HepG2 (cell line): ENCODE results near the gene CTAG1A. TPM values are rescaled to one million over a fixed set of nuclear protein-coding genes. Genes with fewer than 3 reads are reported as not detected.
"Not testable (repeated sequence)": the region's sequence is repeated elsewhere in the genome, so short reads cannot be mapped to it uniquely, and the experiment has no call there.

Source experiments
- ATAC-seq: fragments of 200-7000 bp; cut with Tn5 transposase; 3 replicates; pipeline ENCODE4 v1.9.1; 2020; ENCODE audit warnings: mild to moderate bottlenecking, moderate library complexity
- Bru-seq: library from RNA; stranded (reverse); fragments of 400-500 nt; gene quantifications from one replicate; lab custom pipeline; 2021; lab: Mats Ljungman, UMichigan
- BruChase-seq, 2 experiments: library from RNA; stranded (reverse); fragments of 400-500 nt; gene quantifications; one replicate each; lab custom pipeline; 2021; lab: Mats Ljungman, UMichigan
- BruUV-seq: library from RNA; stranded (reverse); fragments of 400-500 nt; replicated peaks from 2 replicates; lab custom pipeline; 2021; lab: Mats Ljungman, UMichigan
- CTCF ChIA-PET: fragments of 300-600 bp; formaldehyde crosslinking; extraction: SDS; loops from one replicate; lab custom pipeline; 2021; ENCODE audit warnings: low total read pairs, inconsistent platforms, low intra/inter-chr PET ratio; lab: Yijun Ruan, JAX
- POLR2A ChIA-PET: fragments of 350-600 bp; sonication (Branson Sonifier 250); formaldehyde crosslinking; loops from one replicate; lab custom pipeline; 2020; ENCODE audit warnings: antibody characterized with exemption, inconsistent platforms; lab: Yijun Ruan, JAX
- DNase-seq: peaks from one replicate; pipeline ENCODE4 v3.0.0-alpha.2; 2015; ENCODE audit warnings: low spot score
- FAIRE-seq: peaks from 3 replicates; lab custom pipeline; 2011; peaks lifted over from hg19 to GRCh38; lab: Jason Lieb, UNC
- H2AFZ ChIP-seq: one replicate; pipeline ENCODE4 v1.6.1; 2011; ENCODE audit warnings: low read length, inconsistent platforms
- H3K27ac ChIP-seq: fragments of 300-600 bp; 3 replicates; pipeline ENCODE4 v1.8.0; 2011; ENCODE audit warnings: mixed run types, mild to moderate bottlenecking, mixed read lengths, low read length, inconsistent platforms; ENCODE audit not compliant: insufficient read depth; ENCODE audit errors: extremely low read length
- H3K27me3 ChIP-seq, 2 experiments: fragments of 200-600 bp in 1 of 2; 2 replicates in 1 of 2; 3 replicates in 1 of 2; pipeline versions ENCODE4 v1.6.0 to v1.8.0; 2011; ENCODE audit warnings: low read length in 2 of 2, mild to moderate bottlenecking in 2 of 2, moderate library complexity in 2 of 2, inconsistent platforms in 1 of 2; ENCODE audit not compliant: insufficient read depth in 2 of 2, control insufficient read depth in 1 of 2
- H3K36me3 ChIP-seq, 2 experiments: fragments of 200-600 bp in 1 of 2; replicated peaks in 1 of 2; 2 replicates in 1 of 2; 3 replicates in 1 of 2; pipeline versions ENCODE4 v1.5.1 to v1.8.0; 2011; ENCODE audit warnings: low read length in 2 of 2, inconsistent platforms in 1 of 2; ENCODE audit not compliant: insufficient read depth in 2 of 2, control insufficient read depth in 1 of 2
- H3K4me1 ChIP-seq: 2 replicates; pipeline ENCODE4 v1.5.1; 2012; ENCODE audit warnings: low read length, inconsistent platforms; ENCODE audit not compliant: insufficient read depth
- H3K4me2 ChIP-seq: 2 replicates; pipeline ENCODE4 v1.6.0; 2011; ENCODE audit warnings: low read depth, low read length, inconsistent platforms
- H3K4me3 ChIP-seq, 3 experiments: fragments of 200-600 bp in 1 of 3; sonication (generic), shearing (Covaris generic) in 1 of 3; replicated peaks in 1 of 3; 2 replicates each; pipeline ENCODE4 v1.5.1; 2011 to 2016; ENCODE audit warnings: low read length in 3 of 3, inconsistent platforms in 2 of 3, low read depth in 2 of 3, mild to moderate bottlenecking in 2 of 3, control low read depth in 1 of 3, mixed read lengths in 1 of 3; ENCODE audit not compliant: insufficient read depth in 1 of 3
- H3K79me2 ChIP-seq: one replicate; pipeline ENCODE4 v1.6.1; 2011; ENCODE audit warnings: low read length, inconsistent platforms; ENCODE audit not compliant: insufficient read depth
- H3K9ac ChIP-seq: 2 replicates; pipeline ENCODE4 v1.6.0; 2011; ENCODE audit warnings: mild to moderate bottlenecking, low read depth, low read length, inconsistent platforms; ENCODE audit not compliant: insufficient read depth
- H3K9me3 ChIP-seq: 2 replicates; pipeline ENCODE4 v1.5.1; 2012; ENCODE audit warnings: mild to moderate bottlenecking, low read length
- H4K20me1 ChIP-seq: 2 replicates; pipeline ENCODE4 v1.6.0; 2011; ENCODE audit warnings: inconsistent platforms, mild to moderate bottlenecking, low read length, moderate library complexity; ENCODE audit not compliant: insufficient read depth
- ATM ChIP-seq: fragments of 450-650 bp; IDR thresholded peaks from 2 replicates; pipeline ENCODE4 v1.7.1; 2017; ENCODE audit warnings: mild to moderate bottlenecking, borderline replicate concordance
- ZBTB1 ChIP-seq: sonication (generic); formaldehyde crosslinking; IDR thresholded peaks from 2 replicates; pipeline ENCODE4 v1.4.0; 2020; ENCODE audit warnings: missing genetic modification reagents, borderline replicate concordance
- WGBS: methylation state at CpG from one replicate; pipeline ENCODE4 v1.1.6; 2017; ENCODE audit warnings: low lambda C conversion rate; 5-methylcytosine and 5-hydroxymethylcytosine counted together
- in situ Hi-C: cut with HindIII; loops from 2 replicates; pipeline ENCODE4 v1.10.0; 2017; ENCODE audit warnings: low pct_unique_long_range_greater_than_20kb; ENCODE audit not compliant: extremely low pct_ligation_motif_present
- intact Hi-C: fragments of 100-400 bp; cut with micrococcal nuclease; formaldehyde crosslinking; loops from one replicate; pipeline ENCODE4 v1.10.0; 2022; ENCODE audit not compliant: unreplicated experiment
- long read RNA-seq, 2 experiments: library from RNA in 1 of 2; library from polyadenylated mRNA in 1 of 2; stranded (forward) in 1 of 2; unstranded in 1 of 2; transcript quantifications; one replicate each; pipeline ENCODE4 v2.0.0, GENCODE V29; 2019 to 2022
- polyA minus RNA-seq, 3 experiments: library from RNA; depleted of rRNA, polyadenylated mRNA; stranded (reverse); fragments of >200 nt; gene quantifications; 2 replicates each; pipeline ENCODE4 v1.2.3, GENCODE V29; 2011; ENCODE audit warnings: low replicate concordance in 1 of 3
- polyA plus RNA-seq, 8 experiments: library from polyadenylated mRNA; depleted of rRNA in 3 of 8; stranded (reverse) in 7 of 8; unstranded in 1 of 8; fragments of >200 nt; fragmentation: Illumina TruSeq in 4 of 8; extraction: Trizol in 4 of 8; gene quantifications; 2 replicates each; pipeline versions ENCODE4 v1.2.1 to v1.2.3, GENCODE V29; 2011 to 2016; ENCODE audit warnings: low read depth in 4 of 8, missing spikeins in 1 of 8, mixed read lengths in 1 of 8; ENCODE audit not compliant: insufficient read depth in 1 of 8
- total RNA-seq, 5 experiments: library from RNA; depleted of rRNA; stranded (reverse); fragments of >200 nt; fragmentation: Illumina TruSeq; extraction: Trizol; gene quantifications; 2 replicates each; pipeline ENCODE4 v1.2.3, GENCODE V29; 2016; ENCODE audit warnings: low read depth in 1 of 5
- TF ChIP-seq, protein P1 (sequence below): sonication (generic); formaldehyde crosslinking; IDR thresholded peaks from 2 replicates; pipeline ENCODE4 v1.9.0; 2021; ENCODE audit warnings: missing genetic modification reagents, borderline replicate concordance
- TF ChIP-seq, protein P2 (sequence below): sonication (generic); formaldehyde crosslinking; IDR thresholded peaks from 2 replicates; pipeline ENCODE4 v1.5.0; 2020; ENCODE audit warnings: missing genetic modification reagents
- TF ChIP-seq, protein P3 (sequence below): sonication (generic); formaldehyde crosslinking; IDR thresholded peaks from 2 replicates; pipeline ENCODE4 v1.8.0; 2022; ENCODE audit warnings: low read depth, missing genetic modification reagents

The CTAG1A gene
- total RNA-seq (2016; rRNA removed; fragmentation: Illumina TruSeq; extraction: Trizol) (not detected in 2 replicates), polyA plus RNA-seq (2011; rRNA removed) (not detected in 2 replicates), polyA minus RNA-seq (2011; rRNA and poly(A)+ RNA removed; ENCODE audit: low replicate concordance) (not detected in 2 replicates), Bru-seq, nascent RNA (not detected), BruChase-seq, experiment 1, labeled RNA remaining after a 6-hour chase (not detected), BruChase-seq, experiment 2, labeled RNA remaining after a 2-hour chase (not detected)
- not detected in 2 replicates for total RNA-seq (2016; cell fraction: cytosol; rRNA removed; fragmentation: Illumina TruSeq; extraction: Trizol; ENCODE audit: low read depth)
- not detected in 2 replicates for total RNA-seq (2016; cell fraction: insoluble cytoplasmic fraction; rRNA removed; fragmentation: Illumina TruSeq; extraction: Trizol)
- not detected in 2 replicates for total RNA-seq (2016; cell fraction: membrane; rRNA removed; fragmentation: Illumina TruSeq; extraction: Trizol)
- not detected in 2 replicates for total RNA-seq (2016; cell fraction: nucleus; rRNA removed; fragmentation: Illumina TruSeq; extraction: Trizol)
- not detected in 2 replicates for polyA plus RNA-seq (2011; cell fraction: cytosol; rRNA removed)
- not detected in 2 replicates for polyA plus RNA-seq (2011; cell fraction: nucleus; rRNA removed)
- polyA plus RNA-seq (2012): not detected in 2 replicates
- not detected in 2 replicates for polyA plus RNA-seq (2016; cell fraction: cytosol; fragmentation: Illumina TruSeq; extraction: Trizol; ENCODE audit: low read depth)
- not detected in 2 replicates for polyA plus RNA-seq (2016; cell fraction: insoluble cytoplasmic fraction; fragmentation: Illumina TruSeq; extraction: Trizol; ENCODE audit: low read depth)
- not detected in 2 replicates for polyA plus RNA-seq (2016; cell fraction: membrane; fragmentation: Illumina TruSeq; extraction: Trizol; ENCODE audit: low read depth)
- polyA plus RNA-seq (2016; cell fraction: nucleus; fragmentation: Illumina TruSeq; extraction: Trizol; ENCODE audit: insufficient read depth, low read depth): not detected in 2 replicates
- not detected in 2 replicates for polyA minus RNA-seq (2011; cell fraction: cytosol; rRNA and poly(A)+ RNA removed)
- not detected in 2 replicates for polyA minus RNA-seq (2011; cell fraction: nucleus; rRNA and poly(A)+ RNA removed)
- long read RNA-seq, experiment 1: 0 reads
- long read RNA-seq, experiment 2: 0 reads

DNA sequence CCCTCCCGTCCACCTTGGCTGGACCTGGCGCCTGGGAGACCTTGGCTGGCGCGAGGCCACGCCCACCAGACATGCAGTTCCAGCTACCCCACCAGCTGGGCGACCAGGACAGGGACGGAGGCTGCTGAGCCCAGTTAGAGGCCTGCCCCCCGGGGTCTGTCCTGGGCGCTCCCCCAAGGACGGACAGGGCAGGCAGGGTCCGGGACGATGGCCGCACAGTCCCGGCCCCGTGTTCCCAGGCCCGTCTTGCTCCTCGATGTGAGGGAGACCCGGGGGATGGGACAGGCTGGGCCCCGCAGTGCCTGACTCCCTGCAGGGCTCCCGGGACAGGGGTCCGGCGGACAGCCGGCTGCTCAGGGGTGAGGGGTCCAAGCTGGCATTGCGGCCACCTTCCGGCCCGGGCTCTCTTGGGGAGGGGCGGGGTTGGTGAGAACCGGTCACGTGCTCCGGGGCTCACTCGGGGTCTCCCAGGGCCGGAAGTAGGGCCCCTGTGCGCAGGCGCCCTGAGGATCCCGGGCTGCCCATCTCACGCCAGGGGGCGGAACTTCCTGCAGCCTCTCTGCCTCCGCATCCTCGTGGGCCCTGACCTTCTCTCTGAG lies at the start of gene CTAG1A:
CTAG1A (plus strand) TSS at position 549 of the 599 bp plus-strand sequence. CDS start 74 bp downstream, outside the sequence.
- DNase-seq, H3K9me3 ChIP-seq, H3K36me3 ChIP-seq, ATAC-seq, H3K9ac ChIP-seq, H3K4me2 ChIP-seq, H3K27ac ChIP-seq, H2AFZ ChIP-seq, H3K4me1 ChIP-seq, POLR2A ChIA-PET, CTCF ChIA-PET, H3K79me2 ChIP-seq, H4K20me1 ChIP-seq, intact Hi-C loops, BruUV-seq, H3K4me3 ChIP-seq, FAIRE-seq, H3K27me3 ChIP-seq: not testable (repeated sequence)
- WGBS: no CpG with 5 or more reads among the region's 39 CpGs
- in situ Hi-C loops: loop anchor here (25.0 kb wide), 1 partner anchor 253 kb away; the partner anchor contains the start of gene SMIM9

DNA sequence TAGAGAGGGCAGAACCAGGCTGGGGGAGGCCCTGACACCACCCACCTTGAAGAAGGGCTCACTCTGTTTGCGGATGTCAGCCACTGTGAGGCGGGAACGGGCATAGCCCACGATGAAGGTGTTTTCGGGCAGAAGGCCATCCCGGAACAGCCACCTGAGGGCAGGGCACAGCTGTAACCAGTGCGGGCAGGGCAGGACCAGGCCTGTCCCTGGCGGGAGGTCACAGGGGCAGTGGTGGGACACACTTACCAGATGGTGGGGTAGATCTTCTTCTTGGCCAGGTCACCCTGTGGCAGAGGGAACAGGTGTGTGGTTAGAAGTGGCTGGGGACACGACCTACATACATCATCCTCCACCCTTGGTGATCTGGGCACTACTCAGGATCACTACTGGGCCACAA lies 49.0 kb upstream of the CTAG1A start:
- ChIA-PET POLR2A (no interaction called here), CTCF (interaction anchor here (1.0 to 3.9 kb wide), 4 partner anchors 152 to 218 kb away, joined by 3 to 55 read pairs (median 6); partner anchors contain the start of gene FLNA)
- DNase-seq (no peak), FAIRE-seq (no peak), ATAC-seq (no peak)
- Histone ChIP-seq H3K27ac (no peak overlapping the region), H3K9ac (no peak overlapping the region), H2AFZ (no peak overlapping the region), H3K36me3 (peaks cover 4 to 13% of the 10 kb centered on the region in 2 experiments; a peak in 3 of 5 replicates), H3K4me1 (peaks cover 28% of the 10 kb centered on the region), H3K79me2 (peaks cover 4% of the 10 kb centered on the region), H4K20me1 (no peaks in the 10 kb centered on the region), H3K4me3 (no peak overlapping the region), H3K9me3 (no peaks in the 10 kb centered on the region), H3K27me3 (no peaks in the 10 kb centered on the region), H3K4me2 (no peak overlapping the region)
- intact Hi-C loops (loop anchor here (1.0 kb wide), 1 partner anchor 163 kb away; no protein-coding TSS in a partner anchor), in situ Hi-C loops (loop anchor here (25.0 kb wide), 1 partner anchor 124 kb away; the partner anchor contains the start of genes DNASE1L1 and TAFAZZIN)
- WGBS: no CpG with 5 or more reads among the region's 9 CpGs
- no TSS peak for BruUV-seq
- TF ChIP-seq, protein P1, sequence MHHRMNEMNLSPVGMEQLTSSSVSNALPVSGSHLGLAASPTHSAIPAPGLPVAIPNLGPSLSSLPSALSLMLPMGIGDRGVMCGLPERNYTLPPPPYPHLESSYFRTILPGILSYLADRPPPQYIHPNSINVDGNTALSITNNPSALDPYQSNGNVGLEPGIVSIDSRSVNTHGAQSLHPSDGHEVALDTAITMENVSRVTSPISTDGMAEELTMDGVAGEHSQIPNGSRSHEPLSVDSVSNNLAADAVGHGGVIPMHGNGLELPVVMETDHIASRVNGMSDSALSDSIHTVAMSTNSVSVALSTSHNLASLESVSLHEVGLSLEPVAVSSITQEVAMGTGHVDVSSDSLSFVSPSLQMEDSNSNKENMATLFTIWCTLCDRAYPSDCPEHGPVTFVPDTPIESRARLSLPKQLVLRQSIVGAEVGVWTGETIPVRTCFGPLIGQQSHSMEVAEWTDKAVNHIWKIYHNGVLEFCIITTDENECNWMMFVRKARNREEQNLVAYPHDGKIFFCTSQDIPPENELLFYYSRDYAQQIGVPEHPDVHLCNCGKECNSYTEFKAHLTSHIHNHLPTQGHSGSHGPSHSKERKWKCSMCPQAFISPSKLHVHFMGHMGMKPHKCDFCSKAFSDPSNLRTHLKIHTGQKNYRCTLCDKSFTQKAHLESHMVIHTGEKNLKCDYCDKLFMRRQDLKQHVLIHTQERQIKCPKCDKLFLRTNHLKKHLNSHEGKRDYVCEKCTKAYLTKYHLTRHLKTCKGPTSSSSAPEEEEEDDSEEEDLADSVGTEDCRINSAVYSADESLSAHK (CRISPR knock-in tag): no peak
- TF ChIP-seq ATM: no peak
- no peak for TF ChIP-seq ZBTB1 (CRISPR knock-in tag)
- TF ChIP-seq, protein P2, sequence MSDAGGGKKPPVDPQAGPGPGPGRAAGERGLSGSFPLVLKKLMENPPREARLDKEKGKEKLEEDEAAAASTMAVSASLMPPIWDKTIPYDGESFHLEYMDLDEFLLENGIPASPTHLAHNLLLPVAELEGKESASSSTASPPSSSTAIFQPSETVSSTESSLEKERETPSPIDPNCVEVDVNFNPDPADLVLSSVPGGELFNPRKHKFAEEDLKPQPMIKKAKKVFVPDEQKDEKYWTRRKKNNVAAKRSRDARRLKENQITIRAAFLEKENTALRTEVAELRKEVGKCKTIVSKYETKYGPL (CRISPR knock-in tag): no peak
- TF ChIP-seq, protein P3, sequence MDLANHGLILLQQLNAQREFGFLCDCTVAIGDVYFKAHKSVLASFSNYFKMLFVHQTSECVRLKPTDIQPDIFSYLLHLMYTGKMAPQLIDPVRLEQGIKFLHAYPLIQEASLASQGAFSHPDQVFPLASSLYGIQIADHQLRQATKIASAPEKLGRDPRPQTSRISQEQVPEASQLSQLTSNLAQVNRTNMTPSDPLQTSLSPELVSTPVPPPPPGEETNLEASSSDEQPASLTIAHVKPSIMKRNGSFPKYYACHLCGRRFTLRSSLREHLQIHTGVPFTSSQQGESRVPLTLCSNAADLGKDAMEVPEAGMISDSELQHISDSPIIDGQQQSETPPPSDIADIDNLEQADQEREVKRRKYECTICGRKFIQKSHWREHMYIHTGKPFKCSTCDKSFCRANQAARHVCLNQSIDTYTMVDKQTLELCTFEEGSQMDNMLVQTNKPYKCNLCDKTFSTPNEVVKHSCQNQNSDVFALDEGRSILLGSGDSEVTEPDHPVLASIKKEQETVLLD (CRISPR knock-in tag): no peak
